ENCODE measurements around the gene SP5. TPM values are rescaled to one million over a fixed set of nuclear protein-coding genes. Genes with fewer than 3 reads are reported as not detected.

The SP5 gene
- total and polyA plus RNA-seq, 10 of the 15 experiments (the other 5 are each of a cell fraction or from before 2014, with no cell fraction given): not detected

GRCh38 chr2:170721678-170722077, 6.5 kb downstream of the SP5 start:
- Histone ChIP-seq H3K4me1 (ENCODE audit: control insufficient read depth, insufficient read depth, low read length) (no peaks in the 10 kb centered on the region), H3K4me3 (no peak overlapping the region), H3K9me3 (replicated peaks; ENCODE audit: control insufficient read depth, insufficient read depth, low read length) (no peaks in the 10 kb centered on the region; the same call in 2 of the 3 replicates), H3K9ac (ENCODE audit: control insufficient read depth, insufficient read depth, low read length) (no peak overlapping the region), H3K4me2 (ENCODE audit: control insufficient read depth, insufficient read depth) (no peak overlapping the region), H3K27me3 (replicated peaks in 1 of 2; ENCODE audit: control insufficient read depth in 2 of 2, insufficient read depth in 2 of 2, low read length in 1 of 2) (peaks cover 9 to 11% of the 10 kb centered on the region in 2 experiments), H2AFZ (ENCODE audit: control insufficient read depth, low read depth, low read length) (no peak overlapping the region), H3K36me3 (ENCODE audit: control insufficient read depth in 2 of 2, insufficient read depth in 2 of 2, low read length in 1 of 2) (no peaks in the 10 kb centered on the region), H3K27ac (ENCODE audit: control insufficient read depth, insufficient read depth) (no peak overlapping the region), H4K20me1 (ENCODE audit: control insufficient read depth, insufficient read depth) (no peaks in the 10 kb centered on the region), H3K79me2 (ENCODE audit: control insufficient read depth, insufficient read depth, low read length) (no peaks in the 10 kb centered on the region)
- intact Hi-C loops (cut with micrococcal nuclease; ENCODE audit: unreplicated experiment) (no loop called here), in situ Hi-C loops (cut with MboI) (no loop called here)
- POLR2A ChIA-PET: no interaction called here
- ATAC-seq (no peak), FAIRE-seq (no peak), DNase-seq (ENCODE audit: low read depth, low spot score) (no peak)
- SMC1A ChIA-PET (ENCODE audit: uncharacterized antibody, unreplicated experiment): interaction anchor here (1.0 to 1.1 kb wide), 4 partner anchors 13 to 401 kb away, joined by 3 to 4 read pairs (median 3); no protein-coding TSS in a partner anchor
- no TSS peak for BruUV-seq (replicated peaks)
- WGBS (ENCODE audit: insufficient coverage, insufficient replicate concordance, low lambda C conversion rate, missing lambda C conversion rate): 47% methylated on average over 3 of the region's 3 CpGs
- CTCF ChIA-PET: interaction anchor here (1.7 kb wide), 1 partner anchor 17 kb away, joined by 3 read pairs; no protein-coding TSS in a partner anchor
- RAD21 ChIA-PET (ENCODE audit: unreplicated experiment): no interaction called here
- TF ChIP-seq NBN (IDR thresholded peaks at IDR 0.05) (no peak), ZZZ3 (IDR thresholded peaks at IDR 0.05; ENCODE audit: control insufficient read depth, insufficient read length, low read depth) (no peak), EED (IDR thresholded peaks at IDR 0.05; ENCODE audit: low read depth) (no peak), EZH2 (IDR thresholded peaks at IDR 0.05; ENCODE audit: borderline replicate concordance, control insufficient read depth, low read depth, low read length) (no peak), CHD4 (IDR thresholded peaks at IDR 0.05) (no peak), IKZF1 (conservative IDR thresholded peaks at IDR 0.05) (no peak), ZNF622 (IDR thresholded peaks at IDR 0.05) (no peak), TCF12 (IDR thresholded peaks at IDR 0.05; ENCODE audit: low read depth, low read length) (no peak), SMARCA5 (IDR thresholded peaks at IDR 0.05) (no peak), MEF2A (IDR thresholded peaks at IDR 0.05; ENCODE audit: insufficient read depth, low read depth, low read length) (no peak), ZNF274 (IDR thresholded peaks at IDR 0.05; ENCODE audit: insufficient read depth, insufficient read length) (no peak), YBX1 (IDR thresholded peaks at IDR 0.05) (no peak), ZBTB4 (CRISPR knock-in tag; IDR thresholded peaks at IDR 0.05) (no peak), HSF1 (IDR thresholded peaks at IDR 0.05; ENCODE audit: low read depth, low read length) (no peak), PAX8 (IDR thresholded peaks at IDR 0.05) (no peak), SMAD5 (IDR thresholded peaks at IDR 0.05; ENCODE audit: low read depth) (no peak), BMI1 (IDR thresholded peaks at IDR 0.05; ENCODE audit: borderline replicate concordance) (no peak), NR2F1 (conservative IDR thresholded peaks at IDR 0.05) (no peak)
- TF ChIP-seq, protein P1, sequence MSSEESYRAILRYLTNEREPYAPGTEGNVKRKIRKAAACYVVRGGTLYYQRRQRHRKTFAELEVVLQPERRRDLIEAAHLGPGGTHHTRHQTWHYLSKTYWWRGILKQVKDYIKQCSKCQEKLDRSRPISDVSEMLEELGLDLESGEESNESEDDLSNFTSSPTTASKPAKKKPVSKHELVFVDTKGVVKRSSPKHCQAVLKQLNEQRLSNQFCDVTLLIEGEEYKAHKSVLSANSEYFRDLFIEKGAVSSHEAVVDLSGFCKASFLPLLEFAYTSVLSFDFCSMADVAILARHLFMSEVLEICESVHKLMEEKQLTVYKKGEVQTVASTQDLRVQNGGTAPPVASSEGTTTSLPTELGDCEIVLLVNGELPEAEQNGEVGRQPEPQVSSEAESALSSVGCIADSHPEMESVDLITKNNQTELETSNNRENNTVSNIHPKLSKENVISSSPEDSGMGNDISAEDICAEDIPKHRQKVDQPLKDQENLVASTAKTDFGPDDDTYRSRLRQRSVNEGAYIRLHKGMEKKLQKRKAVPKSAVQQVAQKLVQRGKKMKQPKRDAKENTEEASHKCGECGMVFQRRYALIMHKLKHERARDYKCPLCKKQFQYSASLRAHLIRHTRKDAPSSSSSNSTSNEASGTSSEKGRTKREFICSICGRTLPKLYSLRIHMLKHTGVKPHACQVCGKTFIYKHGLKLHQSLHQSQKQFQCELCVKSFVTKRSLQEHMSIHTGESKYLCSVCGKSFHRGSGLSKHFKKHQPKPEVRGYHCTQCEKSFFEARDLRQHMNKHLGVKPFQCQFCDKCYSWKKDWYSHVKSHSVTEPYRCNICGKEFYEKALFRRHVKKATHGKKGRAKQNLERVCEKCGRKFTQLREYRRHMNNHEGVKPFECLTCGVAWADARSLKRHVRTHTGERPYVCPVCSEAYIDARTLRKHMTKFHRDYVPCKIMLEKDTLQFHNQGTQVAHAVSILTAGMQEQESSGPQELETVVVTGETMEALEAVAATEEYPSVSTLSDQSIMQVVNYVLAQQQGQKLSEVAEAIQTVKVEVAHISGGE (CRISPR knock-in tag; IDR thresholded peaks at IDR 0.05): no peak

Measured in GM12878 (cell line).